CD14-positive monocyte (primary cell): ENCODE measurements around the gene CUZD1. TPM values are rescaled to one million over a fixed set of nuclear protein-coding genes. Genes with fewer than 3 reads are reported as not detected.
A peak's percentile ranks its signal among the peaks of the same experiment; 100 is the strongest.

Experiments
- DNase-seq, 3 donors: peaks; one replicate each; pipeline ENCODE4 v3.0.0-alpha.2; 2011 to 2022
- H2AFZ ChIP-seq: 2 replicates; pipeline ENCODE4 v1.6.0; 2012; ENCODE audit warnings: mild to moderate bottlenecking, low read depth, low read length, inconsistent platforms; ENCODE audit not compliant: insufficient read depth, poor library complexity, severe bottlenecking
- H3K27ac ChIP-seq, 2 donors: 1 replicate in 1 of 2; 2 replicates in 1 of 2; pipeline ENCODE4 v1.5.1; 2012 to 2013; ENCODE audit warnings: low read length in 2 of 2, control low read depth in 1 of 2, inconsistent platforms in 1 of 2, low read depth in 1 of 2, mild to moderate bottlenecking in 1 of 2
- H3K27me3 ChIP-seq, 2 donors: one replicate each; pipeline versions ENCODE4 v1.6.0 to v1.6.1; 2011 to 2013; ENCODE audit warnings: low read length in 2 of 2; ENCODE audit not compliant: control insufficient read depth in 2 of 2, insufficient read depth in 2 of 2
- H3K36me3 ChIP-seq, 2 donors: replicated peaks in 1 of 2; 1 replicate in 1 of 2; 2 replicates in 1 of 2; pipeline versions ENCODE4 v1.5.1 to v1.6.1; 2012 to 2013; ENCODE audit warnings: low read length in 2 of 2, control low read depth in 1 of 2, inconsistent platforms in 1 of 2, mild to moderate bottlenecking in 1 of 2; ENCODE audit not compliant: insufficient read depth in 2 of 2, control insufficient read depth in 1 of 2
- H3K4me1 ChIP-seq, 2 donors: 1 replicate in 1 of 2; 2 replicates in 1 of 2; pipeline versions ENCODE4 v1.5.1 to v1.6.1; 2012 to 2013; ENCODE audit warnings: low read length in 2 of 2, control low read depth in 1 of 2, inconsistent platforms in 1 of 2, mild to moderate bottlenecking in 1 of 2, moderate library complexity in 1 of 2; ENCODE audit not compliant: insufficient read depth in 2 of 2, control insufficient read depth in 1 of 2
- H3K4me2 ChIP-seq: replicated peaks from 2 replicates; pipeline ENCODE3; 2012; ENCODE audit warnings: low read length, moderate library complexity, mild to moderate bottlenecking; ENCODE audit not compliant: poor library complexity, severe bottlenecking; ENCODE audit errors: extremely low read depth
- H3K4me3 ChIP-seq, 3 experiments: fragments of 200-600 bp in 1 of 3; sonication (generic) in 1 of 3; replicated peaks in 1 of 3; 1 replicate in 2 of 3; 2 replicates in 1 of 3; pipeline ENCODE4 v1.5.1; 2011 to 2013; ENCODE audit warnings: low read length in 3 of 3, mild to moderate bottlenecking in 3 of 3, control low read depth in 2 of 3, low read depth in 2 of 3, inconsistent platforms in 1 of 3, moderate library complexity in 1 of 3
- H3K79me2 ChIP-seq: 2 replicates; pipeline ENCODE4 v1.6.0; 2012; ENCODE audit warnings: mild to moderate bottlenecking, control low read depth, inconsistent platforms, low read length, moderate library complexity; ENCODE audit not compliant: insufficient read depth
- H3K9ac ChIP-seq: 2 replicates; pipeline ENCODE4 v1.6.0; 2017; ENCODE audit warnings: low read length, mild to moderate bottlenecking; ENCODE audit not compliant: insufficient read depth, poor library complexity, severe bottlenecking
- H3K9me3 ChIP-seq, 2 donors: replicated peaks in 1 of 2; 1 replicate in 1 of 2; 2 replicates in 1 of 2; pipeline versions ENCODE4 v1.5.1 to v1.6.1; 2012 to 2013; ENCODE audit warnings: low read length in 2 of 2, control low read depth in 1 of 2; ENCODE audit not compliant: control insufficient read depth in 1 of 2, insufficient read depth in 1 of 2
- H4K20me1 ChIP-seq: 2 replicates; pipeline ENCODE4 v1.6.0; 2012; ENCODE audit warnings: mild to moderate bottlenecking, low read length, control low read depth, moderate library complexity; ENCODE audit not compliant: insufficient read depth
- H3K27ac Mint-ChIP-seq, 7 donors: one replicate each; pipeline ENCODE4 v1.8.0; 2020; ENCODE audit warnings: mild to moderate bottlenecking in 7 of 7, mixed read lengths in 7 of 7, moderate library complexity in 6 of 7, inconsistent platforms in 2 of 7
- H3K27me3 Mint-ChIP-seq, 3 donors: one replicate each; pipeline ENCODE4 v1.8.0; 2021 to 2022; ENCODE audit warnings: low read depth in 3 of 3, mild to moderate bottlenecking in 3 of 3, mixed read lengths in 3 of 3, moderate library complexity in 3 of 3, inconsistent platforms in 1 of 3
- H3K36me3 Mint-ChIP-seq, 2 donors: one replicate each; pipeline ENCODE4 v1.8.0; 2020; ENCODE audit warnings: mixed read lengths in 2 of 2, inconsistent platforms in 1 of 2, mild to moderate bottlenecking in 1 of 2
- H3K4me1 Mint-ChIP-seq: one replicate; pipeline ENCODE4 v1.8.0; 2020; ENCODE audit warnings: mild to moderate bottlenecking, mixed read lengths
- H3K4me3 Mint-ChIP-seq, 2 donors: one replicate each; pipeline ENCODE4 v1.8.0; 2020; ENCODE audit warnings: mild to moderate bottlenecking in 2 of 2, mixed read lengths in 2 of 2, moderate library complexity in 1 of 2
- H3K9me3 Mint-ChIP-seq, 7 donors: one replicate each; pipeline ENCODE4 v1.8.0; 2020 to 2022; ENCODE audit warnings: mixed read lengths in 7 of 7, mild to moderate bottlenecking in 6 of 7, moderate library complexity in 6 of 7, inconsistent platforms in 2 of 7
- CTCF ChIP-seq: fragments of 200-600 bp; IDR thresholded peaks from one replicate; pipeline ENCODE4 v1.8.0; 2022; ENCODE audit warnings: antibody characterized with exemption, mild to moderate bottlenecking
- WGBS: methylation state at CpG from one replicate; pipeline ENCODE4 v1.1.5; 2013; ENCODE audit warnings: missing lambda C conversion rate; ENCODE audit not compliant: insufficient coverage; 5-methylcytosine and 5-hydroxymethylcytosine counted together
- intact Hi-C, 2 donors: fragments of 100-400 bp; cut with micrococcal nuclease; formaldehyde crosslinking; loops; one replicate each; pipeline versions ENCODE4 v1.15.0 to v1.15.1; 2023
- polyA plus RNA-seq, 3 donors: library from polyadenylated mRNA; depleted of rRNA in 1 of 3; unstranded in 2 of 3; stranded (reverse) in 1 of 3; fragments of 300-500 nt in 2 of 3; fragments of >200 nt in 1 of 3; fragmentation: Illumina TruSeq in 2 of 3; gene quantifications; 1 replicate in 2 of 3; 2 replicates in 1 of 3; pipeline ENCODE4 v1.2.3, GENCODE V29; 2012 to 2021

CUZD1 gene
- polyA plus RNA-seq, 3 donors = 0.14 to 0.29 TPM; not detected in 1

- H3K9me3 Mint-ChIP-seq = peaks cover 0 to 10% (median 2%) of the 10 kb centered on the region in 7 donors
- Histone ChIP-seq H4K20me1 (no peaks in the 10 kb centered on the region), H3K79me2 (no peaks in the 10 kb centered on the region), H3K4me1 (no peaks in the 10 kb centered on the region), H3K36me3 (no peaks in the 10 kb centered on the region), H3K9ac (no peak overlapping the region), H2AFZ (no peak overlapping the region), H3K9me3 (peaks cover 0 to 1% of the 10 kb centered on the region in 2 donors), H3K4me2 (no peak overlapping the region), H3K4me3 (no peak overlapping the region), H3K27ac (no peak overlapping the region), H3K27me3 (no peaks in the 10 kb centered on the region)
- no peaks in the 10 kb centered on the region for H3K4me1 Mint-ChIP-seq
- no peak for TF ChIP-seq CTCF
- no peak overlapping the region for H3K27ac Mint-ChIP-seq
- no peaks in the 10 kb centered on the region for H3K36me3 Mint-ChIP-seq
- peaks cover 2% of the 10 kb centered on the region in 3 donors for H3K27me3 Mint-ChIP-seq
- no peak for DNase-seq
- no peak overlapping the region for H3K4me3 Mint-ChIP-seq
- intact Hi-C loops = no loop called here
- WGBS = no CpG with 5 or more reads among the region's 2 CpGs
These were observed 48.9 kb downstream of the CUZD1 start for GRCh38 chr10:122796796-122797195.

- Histone ChIP-seq H3K36me3 (no peaks in the 10 kb centered on the region), H3K27me3 (no peaks in the 10 kb centered on the region), H3K4me3 (no peak overlapping the region), H3K9me3 (peaks cover 0 to 3% of the 10 kb centered on the region in 2 donors), H3K4me1 (no peaks in the 10 kb centered on the region), H2AFZ (no peak overlapping the region), H4K20me1 (no peaks in the 10 kb centered on the region), H3K27ac (no peak overlapping the region), H3K79me2 (no peaks in the 10 kb centered on the region), H3K4me2 (no peak overlapping the region), H3K9ac (no peak overlapping the region)
- intact Hi-C loops = no loop called here
- H3K27ac Mint-ChIP-seq = peak overlapping the region in 1 of 7 donors; percentile 69
- no peaks in the 10 kb centered on the region for H3K4me1 Mint-ChIP-seq
- peaks cover 2% of the 10 kb centered on the region in 3 donors for H3K27me3 Mint-ChIP-seq
- peaks cover 0 to 7% (median 2%) of the 10 kb centered on the region in 7 donors for H3K9me3 Mint-ChIP-seq
- 88% methylated on average over 1 of the region's 5 CpGs for WGBS
- TF ChIP-seq CTCF = no peak
- no peaks in the 10 kb centered on the region for H3K36me3 Mint-ChIP-seq
- no peak for DNase-seq
- no peak overlapping the region for H3K4me3 Mint-ChIP-seq
These were observed 49.7 kb downstream of the CUZD1 start for GRCh38 chr10:122795924-122796323.
